Mucosa of rectum (tissue), 2 donors: ENCODE data around the gene HSPA1B.
"Not testable (repeated sequence)": the region's sequence is repeated elsewhere in the genome, so short reads cannot be mapped to it uniquely, and the experiment has no call there.

Source experiments
- H3K27ac ChIP-seq, 2 donors: one replicate each; pipeline ENCODE4 v1.7.0; 2013; ENCODE audit warnings: inconsistent platforms in 2 of 2, low read depth in 2 of 2, low read length in 2 of 2
- H3K27me3 ChIP-seq, 2 donors: one replicate each; pipeline ENCODE4 v1.7.0; 2013; ENCODE audit warnings: low read length in 2 of 2; ENCODE audit not compliant: control insufficient read depth in 2 of 2, insufficient read depth in 2 of 2
- H3K36me3 ChIP-seq, 2 donors: one replicate each; pipeline ENCODE4 v1.7.0; 2013; ENCODE audit warnings: low read length in 2 of 2; ENCODE audit not compliant: control insufficient read depth in 2 of 2, insufficient read depth in 2 of 2
- H3K4me1 ChIP-seq, 2 donors: one replicate each; pipeline ENCODE4 v1.7.0; 2013; ENCODE audit warnings: low read length in 2 of 2, mild to moderate bottlenecking in 1 of 2; ENCODE audit not compliant: control insufficient read depth in 2 of 2, insufficient read depth in 2 of 2
- H3K4me3 ChIP-seq, 2 donors: one replicate each; pipeline ENCODE4 v1.7.0; 2013; ENCODE audit warnings: low read length in 2 of 2
- H3K9ac ChIP-seq, 2 donors: one replicate each; pipeline ENCODE4 v1.7.0; 2013; ENCODE audit warnings: low read length in 2 of 2, low read depth in 1 of 2, mild to moderate bottlenecking in 1 of 2
- H3K9me3 ChIP-seq, 2 donors: one replicate each; pipeline ENCODE4 v1.7.0; 2013; ENCODE audit warnings: low read length in 2 of 2; ENCODE audit not compliant: control insufficient read depth in 2 of 2
- donor health status: healthy.
- donor health status: Normal muscosa, but diverticular disease.

The HSPA1B gene

DNA sequence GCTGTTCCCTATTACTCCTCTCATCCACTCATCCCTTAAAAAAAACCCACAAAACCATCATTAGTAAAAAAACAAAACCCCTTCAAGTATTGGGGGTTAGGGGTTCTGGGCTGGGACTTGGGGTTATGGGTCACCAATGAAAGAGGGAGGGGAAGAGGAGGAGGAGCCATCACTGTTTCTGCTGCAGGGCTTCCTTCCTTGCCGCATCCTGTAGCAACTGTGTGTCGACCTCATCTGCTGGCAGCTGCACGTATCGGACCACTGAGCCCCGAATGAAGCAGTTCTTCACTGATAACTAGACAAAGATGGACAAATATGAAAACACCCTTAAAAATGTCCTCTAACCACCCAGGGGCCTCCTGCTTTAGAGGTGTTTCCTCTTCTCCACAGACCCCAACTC is 29.9 kb upstream of the HSPA1B start:
- H3K4me1 ChIP-seq: peaks cover 10 to 13% of the 10 kb centered on the region in 2 donors
- no peaks in the 10 kb centered on the region for H3K9me3 ChIP-seq
- H3K27me3 ChIP-seq: no peaks in the 10 kb centered on the region
- no peak overlapping the region for H3K4me3 ChIP-seq
- H3K36me3 ChIP-seq: peaks cover 0 to 10% of the 10 kb centered on the region in 2 donors
- H3K9ac ChIP-seq: no peak overlapping the region
- H3K27ac ChIP-seq: no peak overlapping the region

DNA sequence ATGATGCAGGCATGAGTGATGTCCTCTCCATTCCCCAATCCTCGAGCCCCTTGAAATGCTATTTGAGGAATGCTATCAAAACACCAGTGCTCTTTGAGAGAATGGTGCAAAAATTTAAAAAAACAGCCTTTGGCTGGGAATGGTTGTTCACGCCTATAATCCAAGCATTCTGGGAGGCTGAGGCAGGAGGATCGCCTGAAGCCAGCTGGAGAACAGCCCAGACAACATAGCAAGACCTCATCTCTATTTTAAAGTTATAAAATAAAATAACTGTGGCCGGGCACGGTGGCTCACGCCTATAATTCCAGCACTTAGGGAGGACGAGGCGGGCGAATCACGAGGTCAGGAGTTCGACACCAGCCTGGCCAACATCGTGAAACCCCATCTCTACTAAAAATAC is 27.8 kb upstream of the HSPA1B start:
- Histone ChIP-seq H3K4me1 (peaks cover 6 to 8% of the 10 kb centered on the region in 2 donors), H3K27ac (no peak overlapping the region), H3K9ac (no peak overlapping the region), H3K9me3 (no peaks in the 10 kb centered on the region), H3K27me3 (no peaks in the 10 kb centered on the region), H3K4me3 (no peak overlapping the region), H3K36me3 (peaks cover 4 to 10% of the 10 kb centered on the region in 2 donors)

- not testable (repeated sequence) for H3K36me3 ChIP-seq, H3K4me1 ChIP-seq
Measured at GRCh38 chr6:31801031-31801927, 26.3 kb upstream of the HSPA1B start.

GRCh38 chr6:31805939-31806469 is 21.5 kb upstream of the HSPA1B start:
- no peaks in the 10 kb centered on the region for H3K27me3 ChIP-seq
- peak overlapping the region; percentile 82 to 87 for H3K4me3 ChIP-seq
- H3K36me3 ChIP-seq: peaks cover 0 to 4% of the 10 kb centered on the region in 2 donors
- H3K4me1 ChIP-seq: peaks cover 8 to 12% of the 10 kb centered on the region in 2 donors
- peak overlapping the region; percentile 83 to 88 for H3K9ac ChIP-seq
- peak overlapping the region; percentile 92 to 97 for H3K27ac ChIP-seq
- no peaks in the 10 kb centered on the region for H3K9me3 ChIP-seq

More at GRCh38 chr6:31801031-31801927, 26.3 kb upstream of the HSPA1B start:
- H3K27me3 ChIP-seq, H3K9ac ChIP-seq, H3K4me3 ChIP-seq, H3K27ac ChIP-seq, H3K9me3 ChIP-seq: not testable (repeated sequence)

DNA sequence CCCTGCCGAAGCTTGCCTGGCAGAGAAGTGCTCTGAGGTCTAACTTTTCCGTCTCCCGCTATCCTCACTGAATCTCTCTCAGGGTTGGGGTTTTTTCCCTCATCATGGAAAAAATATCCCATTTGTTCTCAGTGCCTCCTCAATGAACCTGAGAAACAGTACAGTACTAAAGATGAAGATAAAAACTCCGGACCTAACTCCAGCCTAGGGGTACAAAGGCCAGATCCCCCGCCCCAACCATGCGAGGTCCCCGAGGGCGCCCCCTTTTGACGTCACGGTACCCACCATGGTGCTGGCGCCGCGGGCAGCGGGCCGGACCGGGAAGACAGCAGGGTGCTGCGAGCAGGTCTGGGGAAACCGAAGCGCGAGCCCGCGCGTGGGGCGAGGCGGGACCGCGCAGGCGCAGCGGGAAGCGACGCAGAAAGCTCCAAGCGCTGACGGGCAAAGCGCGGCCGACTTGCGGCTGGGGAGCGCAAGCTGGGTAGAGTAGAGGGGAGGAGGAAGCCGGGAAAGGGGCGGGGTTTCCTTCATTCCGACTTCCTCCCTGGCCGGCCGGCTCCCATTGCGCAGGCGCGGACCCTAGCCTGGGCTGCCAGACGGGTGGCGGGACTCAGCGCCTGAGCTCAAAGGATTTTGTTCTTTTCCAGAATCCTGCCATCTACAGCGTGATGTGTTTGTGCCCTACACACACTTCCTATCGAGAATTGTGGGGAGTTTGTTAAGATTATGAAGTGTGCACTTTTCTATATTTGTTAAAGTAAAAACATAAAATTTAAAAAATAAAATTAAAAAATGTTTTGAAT is 20.9 kb upstream of the HSPA1B start, which contains the start of gene LSM2:
Gene LSM2 (minus strand): TSS at position 497 of the 803 bp plus-strand sequence. CDS start 209 bp downstream, at position 288.
- peak within 1 kb of the TSS; percentile 92 to 97 for H3K27ac ChIP-seq
- peak within 1 kb of the TSS; percentile 82 to 87 for H3K4me3 ChIP-seq

DNA sequence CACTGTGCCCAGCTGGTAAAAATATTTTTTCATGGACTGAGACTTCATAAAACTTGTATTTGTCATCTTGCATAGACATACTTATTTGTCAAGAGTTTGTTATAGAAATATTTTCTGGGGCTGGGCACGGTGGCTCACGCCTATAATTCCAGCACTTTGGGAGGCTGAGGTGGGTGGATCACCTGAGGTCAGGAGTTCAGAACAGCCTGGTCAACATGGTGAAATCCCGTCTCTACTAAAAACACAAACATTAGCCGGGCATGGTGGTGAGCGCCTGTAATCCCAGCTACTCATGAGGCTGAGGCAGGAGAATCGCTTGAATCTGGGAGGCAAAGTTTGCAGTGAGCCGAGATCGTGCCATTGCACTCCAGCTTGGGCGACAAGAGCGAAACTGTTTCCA is 18.9 kb upstream of the HSPA1B start:
- not testable (repeated sequence) for H3K9ac ChIP-seq, H3K4me3 ChIP-seq, H3K36me3 ChIP-seq, H3K27me3 ChIP-seq, H3K27ac ChIP-seq, H3K9me3 ChIP-seq
- H3K4me1 ChIP-seq: peaks cover 8 to 12% of the 10 kb centered on the region in 2 donors

More for the DNA sequence above, 20.9 kb upstream of the HSPA1B start, which contains the start of gene LSM2:
- Histone ChIP-seq H3K36me3 (peaks cover 2 to 4% of the 10 kb centered on the region in 2 donors), H3K27me3 (no peaks in the 10 kb centered on the region), H3K4me1 (peaks cover 8 to 12% of the 10 kb centered on the region in 2 donors), H3K9ac (peak within 1 kb of the TSS; percentile 83 to 88), H3K9me3 (no peaks in the 10 kb centered on the region)

DNA sequence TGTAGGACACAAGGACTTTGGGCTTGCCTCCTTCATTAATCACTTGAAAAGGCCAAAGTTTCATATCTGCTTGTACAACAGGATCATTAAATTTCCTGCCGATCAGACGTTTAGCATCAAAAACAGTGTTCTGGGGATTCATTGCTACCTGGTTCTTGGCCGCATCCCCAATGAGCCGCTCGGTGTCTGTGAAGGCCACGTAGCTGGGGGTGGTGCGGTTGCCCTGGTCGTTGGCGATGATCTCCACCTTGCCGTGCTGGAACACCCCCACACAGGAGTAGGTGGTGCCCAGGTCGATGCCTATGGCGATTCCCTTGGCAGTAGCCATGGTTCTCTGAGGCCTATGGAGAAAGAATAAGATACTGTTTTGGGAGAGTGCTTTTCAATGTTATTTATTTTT is 15.9 kb upstream of the HSPA1B start:
- peaks cover 0 to 2% of the 10 kb centered on the region in 2 donors for H3K36me3 ChIP-seq

DNA sequence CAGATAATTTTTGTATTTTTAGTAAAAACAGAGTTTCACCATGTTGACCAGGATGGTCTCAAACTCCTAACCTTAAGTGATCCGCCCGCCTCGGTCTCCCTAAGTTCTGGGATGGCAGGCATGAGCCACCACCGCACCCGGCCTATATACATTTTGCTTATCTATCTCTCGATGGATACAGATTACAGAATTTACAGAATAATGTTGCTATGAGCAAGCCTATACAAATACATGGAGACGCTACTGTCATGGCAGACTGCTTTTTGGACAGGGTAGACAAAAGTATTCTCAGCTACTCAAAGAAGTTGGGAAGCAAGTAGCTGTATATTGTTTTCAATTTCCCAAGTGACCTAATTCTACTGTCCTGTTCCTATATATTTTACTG is 14.1 kb upstream of the HSPA1B start:
- Histone ChIP-seq H3K4me1 (peaks cover 7 to 16% of the 10 kb centered on the region in 2 donors), H3K36me3 (peaks cover 0 to 2% of the 10 kb centered on the region in 2 donors), H3K9me3 (no peaks in the 10 kb centered on the region), H3K27ac (peak overlapping the region; percentile 94 to 97), H3K9ac (peak overlapping the region; percentile 63 to 78), H3K27me3 (no peaks in the 10 kb centered on the region), H3K4me3 (peak overlapping the region; percentile 58 to 76)

More for the DNA sequence above, 15.9 kb upstream of the HSPA1B start:
- Histone ChIP-seq H3K9me3 (no peaks in the 10 kb centered on the region), H3K27me3 (no peaks in the 10 kb centered on the region), H3K9ac (no peak overlapping the region), H3K4me3 (no peak overlapping the region), H3K4me1 (peaks cover 4 to 12% of the 10 kb centered on the region in 2 donors), H3K27ac (no peak overlapping the region)

- H3K9me3 ChIP-seq: no peaks in the 10 kb centered on the region
- H3K9ac ChIP-seq: peak overlapping the region; percentile 80 to 83
- peak overlapping the region; percentile 76 to 84 for H3K4me3 ChIP-seq
- peak overlapping the region; percentile 97 to 99 for H3K27ac ChIP-seq
- H3K27me3 ChIP-seq: no peaks in the 10 kb centered on the region
- peaks cover 13 to 23% of the 10 kb centered on the region in 2 donors for H3K4me1 ChIP-seq
- peaks cover 0 to 2% of the 10 kb centered on the region in 2 donors for H3K36me3 ChIP-seq
Measured at GRCh38 chr6:31814677-31815024, 12.9 kb upstream of the HSPA1B start.
